Skeletal muscle satellite cell (primary cell): ENCODE data around the gene CARS2.

Source experiments
- H3K27me3 ChIP-seq: 2 replicates; pipeline ENCODE4 v1.7.0; 2013; ENCODE audit warnings: low read length; ENCODE audit not compliant: control insufficient read depth, insufficient read depth
- H3K36me3 ChIP-seq: 2 replicates; pipeline ENCODE4 v1.7.0; 2013; ENCODE audit warnings: mild to moderate bottlenecking, control low read depth, low read length; ENCODE audit not compliant: insufficient read depth
- H3K4me1 ChIP-seq: 2 replicates; pipeline ENCODE4 v1.7.0; 2013; ENCODE audit warnings: low read length; ENCODE audit not compliant: control insufficient read depth, insufficient read depth
- H3K4me2 ChIP-seq: 2 replicates; pipeline ENCODE4 v1.7.0; 2013; ENCODE audit warnings: mild to moderate bottlenecking, low read length
- H3K4me3 ChIP-seq: 2 replicates; pipeline ENCODE4 v1.7.0; 2013; ENCODE audit warnings: low read length
- H3K9ac ChIP-seq: 2 replicates; pipeline ENCODE4 v1.7.0; 2013; ENCODE audit warnings: mild to moderate bottlenecking, low read depth, low read length, moderate library complexity
- H3K9me3 ChIP-seq: replicated peaks from 2 replicates; pipeline ENCODE4 v1.7.0; 2013; ENCODE audit warnings: mild to moderate bottlenecking, control low read depth, low read length

CARS2 gene

DNA sequence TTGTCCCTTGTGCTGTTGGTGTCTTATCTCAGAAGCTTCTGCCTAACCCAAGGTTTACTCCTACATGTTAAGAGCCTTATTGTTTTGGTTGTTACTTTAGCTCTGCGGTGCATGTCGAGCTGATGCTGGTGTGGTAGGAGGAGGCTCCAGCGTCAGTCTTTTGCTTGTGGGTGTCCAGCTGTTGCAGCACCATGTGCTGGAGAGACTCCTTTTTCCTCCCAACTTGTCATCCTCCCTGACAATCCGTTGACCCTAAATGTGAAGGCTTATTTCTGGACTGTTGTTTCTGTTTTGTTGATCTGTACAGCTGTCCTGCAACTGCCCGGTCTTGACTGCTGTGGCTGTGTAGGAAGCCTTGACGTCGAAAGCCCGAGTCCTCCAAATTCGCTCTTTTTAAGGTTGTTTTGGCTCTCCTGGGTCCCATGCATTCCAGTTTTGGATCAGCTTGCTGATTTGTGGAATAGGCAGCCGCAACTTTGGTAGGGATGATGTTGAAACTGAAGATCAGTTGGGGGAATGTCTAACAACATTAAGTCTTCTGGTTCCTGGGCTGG is 75.3 kb downstream of the CARS2 start:
- Histone ChIP-seq H3K36me3 (peaks cover 30% of the 10 kb centered on the region), H3K4me1 (peaks cover 15% of the 10 kb centered on the region)

DNA sequence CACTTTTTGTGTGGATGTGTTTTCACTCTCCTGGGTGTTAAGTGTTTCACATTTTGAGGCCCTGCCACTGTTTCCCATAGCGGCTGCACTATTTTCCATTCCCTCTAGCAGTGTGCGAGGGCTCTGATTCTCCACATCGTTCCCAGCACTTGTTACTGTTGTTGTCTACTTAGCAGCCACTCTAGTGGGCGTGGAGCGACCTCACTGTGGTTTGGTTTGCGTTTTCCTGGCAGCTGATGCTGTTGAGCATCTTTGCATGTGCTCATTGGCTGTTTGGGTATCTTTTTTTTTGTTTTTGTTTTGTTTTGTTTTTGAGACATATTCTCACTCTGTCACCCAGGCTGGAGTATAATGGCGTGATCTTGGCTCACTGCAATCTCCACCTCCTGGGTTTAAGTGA is 76.2 kb downstream of the CARS2 start:
- H3K9ac ChIP-seq: no peak overlapping the region

More for the DNA sequence above, 75.3 kb downstream of the CARS2 start:
- no peak overlapping the region for H3K9ac ChIP-seq
- no peak overlapping the region for H3K4me2 ChIP-seq
- H3K27me3 ChIP-seq: no peaks in the 10 kb centered on the region
- H3K9me3 ChIP-seq: no peaks in the 10 kb centered on the region
- H3K4me3 ChIP-seq: no peak overlapping the region

GRCh38 chr13:110628952-110629701 is 76.8 kb downstream of the CARS2 start:
- no peaks in the 10 kb centered on the region for H3K27me3 ChIP-seq
- peaks cover 7% of the 10 kb centered on the region for H3K4me1 ChIP-seq
- H3K36me3 ChIP-seq: peaks cover 30% of the 10 kb centered on the region
- no peak overlapping the region for H3K4me2 ChIP-seq
- no peaks in the 10 kb centered on the region for H3K9me3 ChIP-seq
- H3K4me3 ChIP-seq: no peak overlapping the region
- H3K9ac ChIP-seq: no peak overlapping the region

More for the DNA sequence above, 76.2 kb downstream of the CARS2 start:
- no peaks in the 10 kb centered on the region for H3K9me3 ChIP-seq
- H3K4me3 ChIP-seq: no peak overlapping the region
- H3K36me3 ChIP-seq: peaks cover 29% of the 10 kb centered on the region
- H3K4me2 ChIP-seq: no peak overlapping the region
- peaks cover 13% of the 10 kb centered on the region for H3K4me1 ChIP-seq
- H3K27me3 ChIP-seq: no peaks in the 10 kb centered on the region

DNA sequence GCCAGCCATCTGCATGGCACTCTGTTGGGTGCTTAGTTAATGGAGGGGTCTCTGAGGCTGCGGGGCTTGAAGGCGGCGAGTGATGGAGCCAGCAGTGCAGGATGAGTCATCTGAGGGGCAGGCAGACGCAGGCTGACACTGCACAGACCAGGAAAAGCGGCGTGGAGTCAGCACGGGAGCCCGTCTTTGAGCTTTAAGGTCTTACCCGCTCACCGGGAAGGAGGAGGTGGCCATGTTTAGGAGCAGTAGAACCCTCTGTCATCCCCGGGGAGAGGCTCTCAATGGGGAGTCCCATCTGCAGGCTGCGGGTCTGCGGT is 77.5 kb downstream of the CARS2 start:
- H3K36me3 ChIP-seq: peaks cover 32% of the 10 kb centered on the region
- no peak overlapping the region for H3K4me2 ChIP-seq
- no peak overlapping the region for H3K9ac ChIP-seq

GRCh38 chr13:110627761-110628476 is 78.0 kb downstream of the CARS2 start:
- Histone ChIP-seq H3K36me3 (peaks cover 37% of the 10 kb centered on the region), H3K9ac (no peak overlapping the region), H3K9me3 (no peaks in the 10 kb centered on the region), H3K4me2 (no peak overlapping the region), H3K27me3 (no peaks in the 10 kb centered on the region), H3K4me1 (no peaks in the 10 kb centered on the region), H3K4me3 (no peak overlapping the region)

More for the DNA sequence above, 77.5 kb downstream of the CARS2 start:
- H3K4me1 ChIP-seq: no peaks in the 10 kb centered on the region
- no peaks in the 10 kb centered on the region for H3K27me3 ChIP-seq
- no peaks in the 10 kb centered on the region for H3K9me3 ChIP-seq
- no peak overlapping the region for H3K4me3 ChIP-seq

- no peak overlapping the region for H3K4me3 ChIP-seq
- H3K9me3 ChIP-seq: no peaks in the 10 kb centered on the region
- H3K27me3 ChIP-seq: no peaks in the 10 kb centered on the region
- H3K9ac ChIP-seq: no peak overlapping the region
- no peak overlapping the region for H3K4me2 ChIP-seq
- no peaks in the 10 kb centered on the region for H3K4me1 ChIP-seq
- H3K36me3 ChIP-seq: peaks cover 41% of the 10 kb centered on the region
Observed at GRCh38 chr13:110627351-110627750, 78.6 kb downstream of the CARS2 start.

DNA sequence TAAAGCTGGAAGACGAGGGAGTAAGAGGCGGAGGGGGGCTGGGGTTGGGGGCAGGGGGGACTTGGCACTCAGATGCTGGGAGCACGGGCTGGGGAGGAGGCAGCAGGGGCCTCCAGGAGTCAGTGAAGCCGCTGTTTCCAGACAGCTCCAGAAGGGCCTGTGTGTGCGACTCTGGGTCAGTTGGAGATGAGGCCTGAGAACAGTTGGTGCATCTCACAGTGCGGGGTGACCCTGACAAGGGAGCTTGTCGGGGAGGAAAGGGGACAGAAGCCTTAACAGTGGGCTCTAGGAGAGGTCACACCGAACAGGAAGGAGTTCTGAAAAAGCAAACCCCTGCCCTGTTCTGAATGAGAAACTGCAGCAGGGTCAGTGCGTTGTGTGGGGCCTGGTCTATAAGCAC is 79.4 kb downstream of the CARS2 start:
- Histone ChIP-seq H3K4me1 (no peaks in the 10 kb centered on the region), H3K36me3 (peaks cover 46% of the 10 kb centered on the region), H3K27me3 (no peaks in the 10 kb centered on the region), H3K9ac (no peak overlapping the region), H3K4me3 (no peak overlapping the region), H3K9me3 (no peaks in the 10 kb centered on the region), H3K4me2 (no peak overlapping the region)

- H3K27me3 ChIP-seq: no peaks in the 10 kb centered on the region
- no peaks in the 10 kb centered on the region for H3K4me1 ChIP-seq
- no peak overlapping the region for H3K9ac ChIP-seq
- H3K4me2 ChIP-seq: no peak overlapping the region
- no peaks in the 10 kb centered on the region for H3K9me3 ChIP-seq
- no peak overlapping the region for H3K4me3 ChIP-seq
- H3K36me3 ChIP-seq: peaks cover 44% of the 10 kb centered on the region
Observed at GRCh38 chr13:110625771-110626321, 80.1 kb downstream of the CARS2 start.

- no peak overlapping the region for H3K4me3 ChIP-seq
- peaks cover 44% of the 10 kb centered on the region for H3K36me3 ChIP-seq
- no peak overlapping the region for H3K9ac ChIP-seq
- H3K9me3 ChIP-seq: no peaks in the 10 kb centered on the region
- no peak overlapping the region for H3K4me2 ChIP-seq
- no peaks in the 10 kb centered on the region for H3K4me1 ChIP-seq
- H3K27me3 ChIP-seq: no peaks in the 10 kb centered on the region
Observed at GRCh38 chr13:110624766-110625756, 80.9 kb downstream of the CARS2 start.

DNA sequence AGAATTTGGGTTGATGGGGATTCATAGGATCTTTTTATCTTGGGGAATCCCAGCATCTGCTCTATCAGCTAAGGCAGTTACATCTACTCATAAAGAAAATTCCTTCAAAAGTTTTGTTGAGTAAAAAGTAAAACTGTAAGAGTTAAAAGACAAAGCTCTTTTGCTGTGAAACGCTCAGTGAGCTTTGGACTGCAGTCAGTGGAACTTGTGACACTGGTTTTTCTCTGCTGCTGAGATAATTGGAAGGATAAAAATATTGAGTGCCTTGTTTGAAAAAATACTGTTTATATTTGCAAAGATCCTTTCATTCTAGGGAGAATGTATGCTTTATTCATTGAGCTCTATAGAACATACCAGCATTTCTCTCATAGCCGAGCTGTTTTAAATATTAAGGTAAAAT is 85.3 kb downstream of the CARS2 start:
- H3K4me2 ChIP-seq: no peak overlapping the region
- no peaks in the 10 kb centered on the region for H3K9me3 ChIP-seq
- no peaks in the 10 kb centered on the region for H3K27me3 ChIP-seq
- H3K4me1 ChIP-seq: peaks cover 15% of the 10 kb centered on the region
- H3K4me3 ChIP-seq: no peak overlapping the region
- H3K9ac ChIP-seq: no peak overlapping the region
- peaks cover 26% of the 10 kb centered on the region for H3K36me3 ChIP-seq

DNA sequence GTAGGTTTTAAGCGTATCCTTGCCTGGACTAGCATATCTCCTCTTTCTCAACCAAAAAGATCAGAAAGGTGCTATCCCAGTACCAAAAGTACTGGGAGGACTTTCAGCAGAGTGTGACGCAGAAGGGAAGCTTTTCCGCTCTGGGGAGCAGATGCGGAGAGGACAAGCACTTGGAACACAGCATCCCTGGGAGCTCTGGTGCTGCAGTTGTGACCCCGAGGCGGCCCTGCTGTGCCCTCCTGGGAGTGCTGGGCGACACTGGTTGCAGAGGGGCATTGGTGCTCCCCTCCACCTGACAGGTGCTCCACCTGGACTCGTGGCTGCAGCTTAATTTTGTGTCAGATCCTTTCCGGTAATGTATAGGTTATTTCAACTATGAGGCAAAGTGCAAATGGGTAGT is 87.1 kb downstream of the CARS2 start:
- H3K4me2 ChIP-seq: no peak overlapping the region
- no peak overlapping the region for H3K4me3 ChIP-seq
- no peak overlapping the region for H3K9ac ChIP-seq
- no peaks in the 10 kb centered on the region for H3K9me3 ChIP-seq
- peaks cover 15% of the 10 kb centered on the region for H3K36me3 ChIP-seq
- peaks cover 21% of the 10 kb centered on the region for H3K4me1 ChIP-seq
- no peaks in the 10 kb centered on the region for H3K27me3 ChIP-seq
